RPMI7951 (cell line): Measurements from ENCODE around the gene DHRS2. TPM values are rescaled to one million over a fixed set of nuclear protein-coding genes. Genes with fewer than 3 reads are reported as not detected.
"Not testable (repeated sequence)": the region's sequence is repeated elsewhere in the genome, so short reads cannot be mapped to it uniquely, and the experiment has no call there.

Source experiments
- DNase-seq: peaks from one replicate; pipeline ENCODE4 v3.0.0-alpha.2; 2012; ENCODE audit warnings: low read depth
- total RNA-seq: library from RNA; depleted of rRNA; stranded (reverse); fragments of >200 nt; shearing (Covaris generic); gene quantifications from 2 replicates; pipeline ENCODE4 v1.2.3, GENCODE V29; 2014; rRNA removed

The DHRS2 gene, protein sequence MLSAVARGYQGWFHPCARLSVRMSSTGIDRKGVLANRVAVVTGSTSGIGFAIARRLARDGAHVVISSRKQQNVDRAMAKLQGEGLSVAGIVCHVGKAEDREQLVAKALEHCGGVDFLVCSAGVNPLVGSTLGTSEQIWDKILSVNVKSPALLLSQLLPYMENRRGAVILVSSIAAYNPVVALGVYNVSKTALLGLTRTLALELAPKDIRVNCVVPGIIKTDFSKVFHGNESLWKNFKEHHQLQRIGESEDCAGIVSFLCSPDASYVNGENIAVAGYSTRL
- 7.1 and 8.7 TPM in 2 replicates for total RNA-seq

GRCh38 chr14:23636317-23637211 lies at the start of gene DHRS2:
Gene DHRS2 (plus strand): TSS chr14:23636364. CDS start chr14:23638865, 2,501 bp downstream.
- DNase-seq: no peak

DNA sequence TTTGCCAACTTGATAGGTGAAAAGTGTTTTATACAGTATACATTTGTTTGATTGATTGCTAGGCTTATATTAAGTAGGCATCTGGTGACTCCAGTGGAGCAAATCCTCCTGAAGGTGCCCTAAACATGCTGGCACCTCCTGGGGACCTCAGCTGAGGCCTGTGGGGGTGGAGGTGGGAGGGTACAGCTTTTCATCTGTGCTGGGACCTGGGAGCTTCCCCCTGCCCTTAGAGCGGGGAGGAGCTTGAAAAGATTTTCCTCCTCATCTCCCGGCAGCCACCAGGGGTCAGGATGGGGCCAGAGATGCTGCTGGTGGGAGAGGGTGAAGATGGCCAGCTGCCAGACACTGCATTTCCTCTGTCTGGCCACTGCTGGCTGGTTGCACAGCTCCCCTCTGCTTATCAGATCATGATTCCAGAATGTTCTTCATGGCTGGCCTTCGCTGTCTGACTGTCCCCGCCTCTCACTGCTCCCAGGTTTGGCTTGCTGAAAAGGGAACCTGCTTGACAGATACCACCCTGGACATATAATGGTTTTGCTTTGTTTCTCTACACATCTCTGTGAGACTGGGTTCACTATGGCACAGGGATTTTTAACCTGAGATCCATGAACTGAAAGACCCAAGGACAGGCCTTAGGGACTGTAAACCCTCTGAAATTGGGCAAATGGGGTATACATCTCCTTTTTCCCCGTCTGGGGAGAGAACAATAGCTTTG lies 47.1 kb upstream of the DHRS2 start:
- peak; percentile 80 for DNase-seq

GRCh38 chr14:23589606-23590005 lies 46.6 kb upstream of the DHRS2 start:
- no peak for DNase-seq

- no peak for DNase-seq
Measured at GRCh38 chr14:23590198-23590597, 46.0 kb upstream of the DHRS2 start.

DNA sequence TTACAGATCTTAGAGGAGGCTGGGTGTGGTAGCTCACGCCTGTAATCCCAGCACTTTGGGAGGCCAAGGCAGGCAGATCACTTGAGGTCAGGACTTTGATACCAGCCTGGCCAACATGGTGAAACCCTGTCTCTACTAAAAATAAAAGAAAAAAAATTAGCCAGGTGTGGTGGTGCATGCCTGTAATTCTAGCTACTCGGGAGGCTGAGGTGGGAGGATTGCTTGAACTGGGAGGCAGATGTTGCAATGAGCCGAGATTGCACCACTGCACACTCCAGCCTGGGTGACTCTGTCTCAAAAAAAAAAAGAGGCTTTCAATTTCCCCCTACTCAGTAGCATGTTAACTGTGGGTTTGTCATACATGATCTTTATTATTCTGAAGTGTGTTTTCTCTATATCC lies 42.0 kb upstream of the DHRS2 start:
- DNase-seq: not testable (repeated sequence)

- no peak for DNase-seq
Measured at GRCh38 chr14:23600322-23600707, 35.8 kb upstream of the DHRS2 start.

DNA sequence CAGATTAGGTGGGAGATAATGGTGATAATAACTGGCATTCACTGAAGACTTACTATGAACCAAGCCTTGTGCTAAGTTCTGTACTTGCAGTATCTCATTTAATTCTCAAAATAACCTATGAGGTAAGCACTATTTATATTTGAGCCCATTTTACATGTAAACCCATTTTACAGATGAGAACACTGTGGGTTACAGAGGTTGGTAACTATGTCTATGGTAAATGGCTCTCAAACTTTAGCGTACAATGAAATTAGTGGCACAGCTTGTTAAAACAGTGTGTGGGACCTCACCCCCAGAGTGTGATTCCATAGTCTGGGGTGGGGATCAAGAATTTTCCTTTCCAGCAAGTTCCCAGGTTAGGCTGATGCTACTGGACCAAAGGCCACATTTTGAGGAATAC lies 35.4 kb upstream of the DHRS2 start:
- no peak for DNase-seq

DNA sequence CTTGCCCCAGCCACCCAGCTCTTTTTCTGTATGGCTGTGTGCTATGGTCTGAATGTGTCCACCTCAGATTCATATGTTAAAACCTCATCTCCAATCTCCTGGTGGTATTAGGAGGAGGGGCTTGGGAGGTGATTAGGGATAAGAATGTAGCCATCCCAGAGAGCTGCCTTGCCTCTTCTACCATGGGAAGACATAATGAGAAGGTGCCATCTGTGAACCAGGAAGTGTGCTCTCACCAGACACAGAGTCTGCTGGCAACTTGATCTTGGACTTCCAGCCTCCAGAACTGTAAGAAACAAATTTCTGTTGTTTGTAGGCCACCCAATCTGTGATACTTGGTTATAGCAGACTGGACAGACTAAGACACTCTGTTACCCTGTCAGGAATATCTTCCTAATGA lies 34.7 kb upstream of the DHRS2 start:
- no peak for DNase-seq

DNA sequence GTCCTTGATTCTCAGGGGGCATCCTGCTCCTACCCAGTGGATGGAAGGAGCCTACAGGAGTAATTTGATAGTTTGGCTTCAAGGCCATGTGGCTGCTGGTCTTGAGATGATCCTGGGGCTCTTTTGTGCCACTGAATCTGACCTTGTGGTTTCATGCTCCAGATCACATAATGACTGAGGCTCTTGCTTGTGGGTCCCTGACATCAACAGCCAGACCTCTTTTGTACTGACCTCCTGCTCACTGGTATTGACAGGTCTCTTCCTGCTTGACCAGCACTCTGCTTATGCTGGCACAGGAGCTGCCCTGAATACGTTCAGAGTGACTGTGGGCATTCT lies 34.4 kb upstream of the DHRS2 start:
- DNase-seq: peak; percentile 24

GRCh38 chr14:23602181-23603095 lies 33.7 kb upstream of the DHRS2 start:
- peak; percentile 14 for DNase-seq

DNA sequence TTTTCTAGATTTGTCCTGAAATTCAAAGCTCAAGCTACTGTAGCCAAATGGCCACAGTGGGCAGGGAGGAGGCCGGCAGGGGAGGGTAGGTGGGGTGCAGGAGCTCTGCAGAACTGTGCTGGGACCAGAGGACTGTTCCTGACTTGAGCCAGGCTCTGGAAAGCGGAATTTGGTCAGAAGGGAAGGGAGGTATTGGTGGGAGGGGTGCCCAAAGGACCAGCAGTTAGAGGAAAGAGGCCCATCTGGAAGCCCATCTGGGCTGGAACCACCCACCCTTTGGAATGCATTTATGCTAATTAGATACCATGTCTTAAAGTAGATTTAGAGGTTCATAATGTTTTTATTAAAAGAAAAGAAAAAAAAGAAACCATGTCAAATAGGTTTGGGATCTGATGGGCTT lies 33.1 kb upstream of the DHRS2 start:
- DNase-seq: no peak

DNA sequence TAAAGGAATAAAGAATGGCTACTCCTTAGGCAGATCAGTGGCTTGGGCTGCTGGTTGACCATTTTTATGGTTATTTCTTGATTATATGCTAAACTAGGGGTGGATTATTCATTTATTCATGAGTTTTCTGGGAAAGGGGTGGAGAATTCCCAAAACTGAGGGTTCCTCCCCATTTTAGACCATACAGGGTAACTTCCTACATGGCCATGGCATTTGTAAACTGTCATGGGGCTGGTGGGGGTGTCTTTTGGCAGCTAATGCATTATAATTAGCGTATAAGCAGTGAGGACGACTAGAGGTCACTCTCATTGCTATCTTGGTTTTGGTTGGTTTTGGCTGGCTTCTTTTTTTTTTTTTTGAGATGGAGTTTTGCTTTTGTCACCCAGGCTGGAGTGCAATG lies 32.0 kb upstream of the DHRS2 start:
- DNase-seq: no peak

GRCh38 chr14:23604675-23605170 lies 31.4 kb upstream of the DHRS2 start:
- DNase-seq: no peak

GRCh38 chr14:23605931-23606585 lies 30.1 kb upstream of the DHRS2 start:
- DNase-seq: peak; percentile 31

- no peak for DNase-seq
Measured at GRCh38 chr14:23608454-23608853, 27.7 kb upstream of the DHRS2 start.

DNA sequence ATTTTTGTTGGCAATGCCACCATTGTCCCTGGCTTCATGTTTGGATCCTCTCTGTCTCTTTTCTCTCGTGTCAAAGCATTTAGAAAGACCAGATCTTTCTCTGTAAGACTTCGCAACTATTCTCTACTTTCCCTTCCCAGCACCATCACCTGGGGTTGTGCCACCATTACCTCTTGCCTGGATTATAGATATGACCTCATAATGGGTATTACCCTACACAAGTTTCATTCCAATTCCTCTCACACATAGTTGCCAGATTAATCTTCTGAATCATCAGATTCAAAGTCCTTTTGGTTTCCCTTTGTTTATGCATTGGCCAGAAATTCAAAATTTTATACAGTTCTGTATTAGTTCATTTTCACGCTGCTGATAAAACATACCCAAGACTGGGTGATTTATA lies 27.2 kb upstream of the DHRS2 start:
- no peak for DNase-seq

GRCh38 chr14:23609411-23610089 lies 26.6 kb upstream of the DHRS2 start:
- not testable (repeated sequence) for DNase-seq

GRCh38 chr14:23610090-23610814 lies 25.9 kb upstream of the DHRS2 start:
- no peak for DNase-seq

GRCh38 chr14:23610815-23611289 lies 25.3 kb upstream of the DHRS2 start:
- DNase-seq: no peak
